Hepatocyte (in vitro differentiated cells): ENCODE measurements around the gene WDFY2. TPM values are rescaled to one million over a fixed set of nuclear protein-coding genes. Genes with fewer than 3 reads are reported as not detected.

Source experiments
- DNase-seq: peaks from one replicate; pipeline ENCODE4 v3.0.0-alpha.2; 2016; ENCODE audit warnings: low spot score
- H2AFZ ChIP-seq: fragments of 200-600 bp; sonication (generic); 2 replicates; pipeline ENCODE4 v1.6.0; 2016; ENCODE audit warnings: antibody characterized with exemption, mild to moderate bottlenecking
- H3K27ac ChIP-seq: fragments of 200-600 bp; sonication (generic); 2 replicates; pipeline ENCODE4 v1.5.1; 2016; ENCODE audit warnings: mild to moderate bottlenecking
- H3K27me3 ChIP-seq: fragments of 200-600 bp; sonication (generic); 2 replicates; pipeline ENCODE4 v1.6.1; 2016
- H3K36me3 ChIP-seq: fragments of 200-600 bp; sonication (generic); replicated peaks from 2 replicates; pipeline ENCODE4 v1.5.1; 2016; ENCODE audit warnings: low read depth; ENCODE audit not compliant: insufficient read depth
- H3K4me1 ChIP-seq: fragments of 200-600 bp; sonication (generic); 2 replicates; pipeline ENCODE4 v1.5.1; 2016; ENCODE audit warnings: mild to moderate bottlenecking, moderate library complexity; ENCODE audit not compliant: insufficient read depth
- H3K4me2 ChIP-seq: fragments of 200-600 bp; sonication (generic); 2 replicates; pipeline ENCODE4 v1.6.0; 2016
- H3K4me3 ChIP-seq: fragments of 200-600 bp; sonication (generic); 2 replicates; pipeline ENCODE4 v1.5.1; 2016; ENCODE audit warnings: mild to moderate bottlenecking
- H3K79me2 ChIP-seq: fragments of 200-600 bp; sonication (generic); 2 replicates; pipeline ENCODE4 v1.6.0; 2017; ENCODE audit warnings: mild to moderate bottlenecking
- H3K9me2 ChIP-seq: fragments of 200-600 bp; sonication (generic); replicated peaks from 2 replicates; pipeline ENCODE4 v1.6.0; 2017; ENCODE audit warnings: mild to moderate bottlenecking; ENCODE audit not compliant: insufficient read depth
- H3K9me3 ChIP-seq: fragments of 200-600 bp; sonication (generic); 2 replicates; pipeline ENCODE4 v1.5.1; 2016; ENCODE audit warnings: low read depth, mild to moderate bottlenecking
- H4K20me1 ChIP-seq: fragments of 200-600 bp; sonication (generic); 2 replicates; pipeline ENCODE4 v1.6.0; 2016; ENCODE audit warnings: mild to moderate bottlenecking; ENCODE audit not compliant: insufficient read depth, poor library complexity, severe bottlenecking
- EZH2 ChIP-seq: fragments of 200-600 bp; sonication (generic); IDR thresholded peaks from 2 replicates; pipeline ENCODE4 v1.6.1; 2016; ENCODE audit warnings: antibody characterized with exemption, mild to moderate bottlenecking, borderline replicate concordance
- EZH2phosphoT487 ChIP-seq: fragments of 200-600 bp; sonication (generic); IDR thresholded peaks from one replicate; pipeline ENCODE4 v1.6.1; 2018; ENCODE audit warnings: antibody characterized with exemption, mild to moderate bottlenecking, low read depth, moderate library complexity; ENCODE audit not compliant: unreplicated experiment, severe bottlenecking
- WGBS: methylation state at CpG from one replicate; pipeline ENCODE4 v1.1.6; 2016; ENCODE audit warnings: low lambda C conversion rate; ENCODE audit errors: missing lambda C conversion rate; 5-methylcytosine and 5-hydroxymethylcytosine counted together
- polyA plus RNA-seq: library from polyadenylated mRNA; unstranded; fragments of >200 nt; fragmentation: Nextera tagmentation; extraction: Ambion mirVana; gene quantifications from 2 replicates; pipeline ENCODE4 v1.2.1, GENCODE V29; 2016
- total RNA-seq: library from RNA; depleted of rRNA; stranded (reverse); fragments of >200 nt; gene quantifications from 2 replicates; pipeline ENCODE4 v1.2.3, GENCODE V29; 2014
- TF ChIP-seq, protein P1 (sequence below): fragments of 200-600 bp; sonication (generic); IDR thresholded peaks from 2 replicates; pipeline ENCODE4 v1.5.1; 2016; ENCODE audit warnings: antibody characterized with exemption, mild to moderate bottlenecking; ENCODE audit not compliant: poor library complexity

WDFY2 gene
- total and polyA plus RNA-seq, 2 experiments from 2014 or later: 9.0 to 9.1 TPM

DNA sequence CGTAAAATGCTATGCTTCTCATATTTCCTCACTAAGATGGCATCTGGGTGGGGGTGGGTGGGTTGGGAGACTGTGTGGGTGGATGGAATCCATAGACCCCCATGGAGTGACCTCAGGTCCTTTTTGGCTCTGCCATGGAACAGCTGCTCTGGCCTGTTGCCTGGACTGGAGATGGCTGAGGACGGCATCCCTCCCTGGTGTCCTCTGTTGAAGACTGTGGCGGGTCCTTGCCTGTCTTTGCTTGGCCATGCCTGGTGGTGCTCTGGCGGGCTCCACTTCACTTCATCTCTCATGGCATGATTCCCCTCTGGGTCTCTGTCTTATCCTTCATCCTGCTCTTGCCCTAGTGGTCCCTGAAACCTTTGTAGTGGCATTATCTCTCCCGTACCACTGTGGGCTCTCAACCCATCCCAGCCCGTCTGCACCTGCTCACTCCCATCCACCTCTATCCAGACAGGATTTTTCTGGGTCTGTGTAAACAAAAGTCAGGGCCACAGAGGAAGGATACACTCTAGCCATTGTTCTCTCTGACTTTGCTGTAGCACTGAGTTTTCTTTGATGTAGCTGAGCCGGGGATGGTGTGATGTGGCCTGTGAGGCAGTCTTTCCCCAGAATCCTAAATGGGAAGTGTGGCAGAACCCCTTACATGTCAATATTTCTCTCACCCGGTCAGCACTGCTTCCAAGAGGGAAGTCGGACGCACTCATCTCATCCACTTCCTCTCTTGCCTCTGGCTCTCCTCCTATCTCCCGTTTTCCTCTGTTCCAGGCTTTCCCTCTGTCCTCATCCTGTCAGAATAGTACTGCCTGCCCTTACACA, 36.1 kb downstream of the WDFY2 start:
- DNase-seq: no peak
- H3K36me3 ChIP-seq: no peaks in the 10 kb centered on the region
- no peaks in the 10 kb centered on the region for H4K20me1 ChIP-seq
- no peaks in the 10 kb centered on the region for H3K4me1 ChIP-seq
- H3K27ac ChIP-seq: no peak overlapping the region
- peaks cover 26% of the 10 kb centered on the region for H3K79me2 ChIP-seq
- no peak overlapping the region for H3K4me3 ChIP-seq
- TF ChIP-seq EZH2 (no peak), EZH2phosphoT487 (no peak)
- TF ChIP-seq, protein P1, sequence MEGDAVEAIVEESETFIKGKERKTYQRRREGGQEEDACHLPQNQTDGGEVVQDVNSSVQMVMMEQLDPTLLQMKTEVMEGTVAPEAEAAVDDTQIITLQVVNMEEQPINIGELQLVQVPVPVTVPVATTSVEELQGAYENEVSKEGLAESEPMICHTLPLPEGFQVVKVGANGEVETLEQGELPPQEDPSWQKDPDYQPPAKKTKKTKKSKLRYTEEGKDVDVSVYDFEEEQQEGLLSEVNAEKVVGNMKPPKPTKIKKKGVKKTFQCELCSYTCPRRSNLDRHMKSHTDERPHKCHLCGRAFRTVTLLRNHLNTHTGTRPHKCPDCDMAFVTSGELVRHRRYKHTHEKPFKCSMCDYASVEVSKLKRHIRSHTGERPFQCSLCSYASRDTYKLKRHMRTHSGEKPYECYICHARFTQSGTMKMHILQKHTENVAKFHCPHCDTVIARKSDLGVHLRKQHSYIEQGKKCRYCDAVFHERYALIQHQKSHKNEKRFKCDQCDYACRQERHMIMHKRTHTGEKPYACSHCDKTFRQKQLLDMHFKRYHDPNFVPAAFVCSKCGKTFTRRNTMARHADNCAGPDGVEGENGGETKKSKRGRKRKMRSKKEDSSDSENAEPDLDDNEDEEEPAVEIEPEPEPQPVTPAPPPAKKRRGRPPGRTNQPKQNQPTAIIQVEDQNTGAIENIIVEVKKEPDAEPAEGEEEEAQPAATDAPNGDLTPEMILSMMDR: no peak
- H3K4me2 ChIP-seq: no peak overlapping the region
- H2AFZ ChIP-seq: no peak overlapping the region
- no peaks in the 10 kb centered on the region for H3K27me3 ChIP-seq
- H3K9me3 ChIP-seq: no peaks in the 10 kb centered on the region
- no peaks in the 10 kb centered on the region for H3K9me2 ChIP-seq
- WGBS: 81% methylated on average over 11 of the region's 11 CpGs

DNA sequence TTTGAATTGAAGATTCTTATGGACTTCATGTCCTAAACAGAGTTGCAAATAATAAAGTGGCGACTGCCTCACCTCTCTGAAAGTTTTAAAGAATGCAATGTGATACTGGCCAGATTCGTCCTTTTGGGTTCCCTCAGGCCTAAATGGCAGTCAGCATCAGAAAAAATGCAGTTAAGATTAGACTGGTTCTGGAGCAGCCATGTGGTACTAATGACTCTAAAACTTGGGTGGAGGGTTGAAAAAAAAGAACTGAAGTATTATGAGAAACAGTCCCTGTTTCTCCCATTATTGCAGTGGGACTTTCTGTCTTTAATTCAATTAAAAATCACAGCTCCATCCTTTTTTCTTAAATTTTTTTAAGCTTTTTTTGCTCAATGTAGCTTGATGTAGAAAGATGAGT, 37.3 kb downstream of the WDFY2 start:
- Histone ChIP-seq H3K27ac (no peak overlapping the region), H3K79me2 (peaks cover 18% of the 10 kb centered on the region), H3K4me2 (no peak overlapping the region), H3K9me2 (no peaks in the 10 kb centered on the region), H4K20me1 (no peaks in the 10 kb centered on the region), H3K4me1 (no peaks in the 10 kb centered on the region), H3K36me3 (no peaks in the 10 kb centered on the region), H3K4me3 (no peak overlapping the region), H3K9me3 (no peaks in the 10 kb centered on the region), H3K27me3 (no peaks in the 10 kb centered on the region), H2AFZ (no peak overlapping the region)
- WGBS: 64% methylated on average over 2 of the region's 2 CpGs
- TF ChIP-seq, protein P1: no peak
- no peak for TF ChIP-seq EZH2
- DNase-seq: no peak

DNA sequence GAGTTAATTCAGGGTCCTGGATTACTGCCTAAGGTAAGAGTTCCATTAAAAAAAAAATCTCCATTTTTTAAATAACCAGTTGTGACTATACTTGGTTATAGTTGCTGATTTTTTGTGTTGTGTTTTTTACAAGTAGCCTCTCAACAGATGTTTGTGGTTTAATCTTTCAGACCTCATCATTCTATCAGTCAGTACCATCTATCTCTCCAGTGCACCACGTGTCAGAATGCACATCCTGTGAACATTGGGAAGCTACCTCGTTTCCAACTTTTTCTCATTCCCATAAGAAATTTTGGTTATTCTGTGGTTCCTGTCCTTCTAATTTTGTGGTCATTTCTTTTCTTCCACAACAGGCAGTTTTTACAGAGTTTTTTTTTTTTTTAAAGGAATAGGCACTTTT, 39.2 kb downstream of the WDFY2 start:
- 67% methylated on average over 2 of the region's 2 CpGs for WGBS
- H3K36me3 ChIP-seq: no peaks in the 10 kb centered on the region
- no peaks in the 10 kb centered on the region for H3K27me3 ChIP-seq
- H3K79me2 ChIP-seq: peaks cover 24% of the 10 kb centered on the region
- no peak overlapping the region for H3K27ac ChIP-seq
- no peak overlapping the region for H3K4me3 ChIP-seq
- H4K20me1 ChIP-seq: no peaks in the 10 kb centered on the region
- no peak for TF ChIP-seq EZH2
- no peak overlapping the region for H2AFZ ChIP-seq
- no peaks in the 10 kb centered on the region for H3K9me2 ChIP-seq
- no peaks in the 10 kb centered on the region for H3K4me1 ChIP-seq
- H3K9me3 ChIP-seq: no peaks in the 10 kb centered on the region
- no peak for DNase-seq
- H3K4me2 ChIP-seq: no peak overlapping the region

DNA sequence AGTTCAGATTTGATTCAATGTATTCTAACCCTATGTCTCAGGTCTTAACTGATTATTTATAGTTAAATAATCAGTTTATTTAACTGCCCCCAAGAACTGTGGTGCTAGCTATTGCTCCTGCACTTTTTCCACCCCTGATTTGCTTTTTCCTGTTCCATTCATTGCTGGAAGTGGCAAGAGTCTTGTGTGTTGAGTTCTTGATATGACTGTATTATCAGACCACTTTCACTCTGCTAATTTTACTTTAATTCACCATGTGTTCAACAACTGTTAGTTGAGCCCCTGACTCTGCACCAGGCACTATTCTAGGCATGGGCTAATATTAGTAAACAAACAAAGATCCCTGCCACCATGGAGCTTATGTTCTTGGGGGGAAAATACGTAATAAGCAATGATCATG, 39.9 kb downstream of the WDFY2 start:
- H3K9me3 ChIP-seq: no peaks in the 10 kb centered on the region
- peaks cover 24% of the 10 kb centered on the region for H3K79me2 ChIP-seq
- no peak overlapping the region for H3K4me3 ChIP-seq
- DNase-seq: no peak
- 83% methylated on average over 1 of the region's 1 CpG for WGBS
- no peak overlapping the region for H2AFZ ChIP-seq
- H3K9me2 ChIP-seq: no peaks in the 10 kb centered on the region
- TF ChIP-seq, protein P1: no peak
- TF ChIP-seq EZH2: no peak
- no peak for TF ChIP-seq EZH2phosphoT487
- no peaks in the 10 kb centered on the region for H3K36me3 ChIP-seq
- no peaks in the 10 kb centered on the region for H4K20me1 ChIP-seq
- no peak overlapping the region for H3K27ac ChIP-seq
- H3K27me3 ChIP-seq: no peaks in the 10 kb centered on the region
- H3K4me2 ChIP-seq: no peak overlapping the region
- no peaks in the 10 kb centered on the region for H3K4me1 ChIP-seq
